ENCODE data around the gene PAX7. TPM values are rescaled to one million over a fixed set of nuclear protein-coding genes. Genes with fewer than 3 reads are reported as not detected.

Gene PAX7
- total RNA-seq, 4 donors from 2014 or later, result not detected

DNA sequence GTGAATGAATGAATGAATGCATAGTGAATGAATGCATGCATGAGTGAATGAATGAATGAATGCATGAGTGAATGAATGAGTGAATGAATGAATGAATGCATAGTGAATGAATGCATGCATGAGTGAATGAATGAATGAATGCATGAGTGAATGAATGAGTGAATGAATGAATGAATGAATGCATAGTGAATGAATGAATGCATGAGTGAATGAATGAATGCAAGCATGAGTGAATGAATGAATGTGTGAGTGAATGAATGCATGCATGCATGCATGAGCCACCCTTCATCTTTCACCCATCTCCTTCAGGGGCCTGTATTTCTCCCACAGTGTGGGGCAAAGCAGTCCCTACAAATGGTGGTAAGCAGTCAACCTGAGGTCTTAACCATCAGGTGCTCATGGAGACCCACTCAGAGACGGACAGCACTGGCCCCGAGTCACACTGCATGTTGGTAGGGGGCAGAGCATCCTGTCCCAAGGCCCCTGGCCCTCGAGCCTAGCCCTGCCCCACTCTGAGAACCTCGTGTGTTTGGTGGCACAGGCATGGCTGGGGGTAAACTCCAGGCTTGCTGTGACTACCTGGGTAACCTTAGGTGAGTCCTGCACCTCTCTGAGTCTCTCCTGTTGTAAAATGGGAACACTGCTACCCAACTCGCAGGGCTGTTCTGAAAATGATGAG lies 28.0 kb upstream of the PAX7 start:
- H3K27ac ChIP-seq, result no peak overlapping the region
- H3K27me3 ChIP-seq, result peaks cover 0 to 81% (median 0%) of the 10 kb centered on the region in 4 donors
- H3K4me3 ChIP-seq, result no peak overlapping the region
- H3K4me1 ChIP-seq, result peaks cover 0 to 5% (median 0%) of the 10 kb centered on the region in 3 donors
- H3K36me3 ChIP-seq, result no peaks in the 10 kb centered on the region
- H3K9me3 ChIP-seq, result no peaks in the 10 kb centered on the region
- intact Hi-C loops (cut with DNase I), result no loop called here
- TF ChIP-seq, protein P1, sequence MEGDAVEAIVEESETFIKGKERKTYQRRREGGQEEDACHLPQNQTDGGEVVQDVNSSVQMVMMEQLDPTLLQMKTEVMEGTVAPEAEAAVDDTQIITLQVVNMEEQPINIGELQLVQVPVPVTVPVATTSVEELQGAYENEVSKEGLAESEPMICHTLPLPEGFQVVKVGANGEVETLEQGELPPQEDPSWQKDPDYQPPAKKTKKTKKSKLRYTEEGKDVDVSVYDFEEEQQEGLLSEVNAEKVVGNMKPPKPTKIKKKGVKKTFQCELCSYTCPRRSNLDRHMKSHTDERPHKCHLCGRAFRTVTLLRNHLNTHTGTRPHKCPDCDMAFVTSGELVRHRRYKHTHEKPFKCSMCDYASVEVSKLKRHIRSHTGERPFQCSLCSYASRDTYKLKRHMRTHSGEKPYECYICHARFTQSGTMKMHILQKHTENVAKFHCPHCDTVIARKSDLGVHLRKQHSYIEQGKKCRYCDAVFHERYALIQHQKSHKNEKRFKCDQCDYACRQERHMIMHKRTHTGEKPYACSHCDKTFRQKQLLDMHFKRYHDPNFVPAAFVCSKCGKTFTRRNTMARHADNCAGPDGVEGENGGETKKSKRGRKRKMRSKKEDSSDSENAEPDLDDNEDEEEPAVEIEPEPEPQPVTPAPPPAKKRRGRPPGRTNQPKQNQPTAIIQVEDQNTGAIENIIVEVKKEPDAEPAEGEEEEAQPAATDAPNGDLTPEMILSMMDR (IDR thresholded peaks at IDR 0.05), result no peak
- no peak for TF ChIP-seq POLR2A (IDR thresholded peaks at IDR 0.05)
- WGBS, 2 donors, result no CpG with 5 or more reads among the region's 5 CpGs
- no peak for DNase-seq

GRCh38 chr1:18603212-18603852 lies 27.3 kb upstream of the PAX7 start:
- DNase-seq, result no peak
- H3K4me1 ChIP-seq, result peaks cover 0 to 5% (median 0%) of the 10 kb centered on the region in 3 donors
- intact Hi-C loops (cut with DNase I), result no loop called here
- no peaks in the 10 kb centered on the region for H3K9me3 ChIP-seq
- H3K27me3 ChIP-seq, result peaks cover 0 to 82% (median 0%) of the 10 kb centered on the region in 4 donors
- no peak for TF ChIP-seq POLR2A (IDR thresholded peaks at IDR 0.05)
- TF ChIP-seq, protein P1 (IDR thresholded peaks at IDR 0.05), result no peak
- WGBS, 2 donors, result 59 to 61% methylated on average over 4 to 7 of the region's 13 CpGs
- H3K27ac ChIP-seq, result no peak overlapping the region
- no peak overlapping the region for H3K4me3 ChIP-seq
- H3K36me3 ChIP-seq, result no peaks in the 10 kb centered on the region

DNA sequence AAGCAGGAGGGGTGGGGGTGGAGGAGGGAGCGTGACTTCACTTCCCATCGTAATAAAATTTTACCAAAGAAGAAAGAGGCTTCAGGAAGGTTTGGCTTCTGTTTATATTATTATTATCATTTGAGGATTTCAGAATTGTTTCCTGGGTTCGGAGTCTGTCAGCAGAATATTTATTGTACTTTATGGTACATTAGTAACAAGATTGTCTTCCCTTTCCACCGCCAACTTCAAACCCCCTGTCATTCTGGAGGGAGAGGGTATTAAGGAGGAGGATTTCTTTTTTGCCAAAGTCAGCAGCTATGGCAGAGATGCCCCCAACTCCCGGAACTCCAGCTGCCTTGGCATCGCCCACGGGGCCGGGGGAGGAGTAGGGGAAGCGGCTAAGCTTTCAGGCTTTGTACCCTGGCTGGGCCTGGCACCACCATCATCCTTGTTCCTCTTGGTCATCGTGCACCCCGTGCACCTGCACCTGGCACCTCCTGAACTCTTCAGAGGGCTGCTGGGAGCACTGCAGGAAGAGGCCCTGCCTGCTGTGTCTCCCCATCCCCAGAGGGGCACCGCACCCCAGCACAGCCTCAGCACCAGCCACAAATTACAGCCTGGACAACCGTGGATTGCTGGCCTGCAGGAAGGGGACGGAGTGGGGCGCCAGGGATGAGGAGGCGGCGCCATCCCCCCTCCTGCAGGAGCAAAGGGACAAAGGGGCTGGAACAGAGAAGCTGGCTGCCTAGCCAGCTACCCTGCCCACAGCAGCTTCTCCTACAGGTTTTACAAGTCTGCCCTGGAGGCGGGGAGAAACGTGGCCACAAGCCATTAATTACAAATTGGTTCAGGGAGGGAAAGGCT lies 24.0 kb upstream of the PAX7 start:
- intact Hi-C loops (cut with DNase I), result no loop called here
- peaks cover 0 to 93% (median 0%) of the 10 kb centered on the region in 4 donors for H3K27me3 ChIP-seq
- 59 to 83% methylated on average over 7 to 17 of the region's 19 CpGs for WGBS, 2 donors
- DNase-seq, result no peak
- H3K27ac ChIP-seq, result no peak overlapping the region
- peaks cover 0 to 5% (median 0%) of the 10 kb centered on the region in 3 donors for H3K4me1 ChIP-seq
- no peak overlapping the region for H3K4me3 ChIP-seq
- H3K36me3 ChIP-seq, result no peaks in the 10 kb centered on the region
- no peaks in the 10 kb centered on the region for H3K9me3 ChIP-seq
- TF ChIP-seq, protein P1 (IDR thresholded peaks at IDR 0.05), result no peak
- no peak for TF ChIP-seq POLR2A (IDR thresholded peaks at IDR 0.05)

DNA sequence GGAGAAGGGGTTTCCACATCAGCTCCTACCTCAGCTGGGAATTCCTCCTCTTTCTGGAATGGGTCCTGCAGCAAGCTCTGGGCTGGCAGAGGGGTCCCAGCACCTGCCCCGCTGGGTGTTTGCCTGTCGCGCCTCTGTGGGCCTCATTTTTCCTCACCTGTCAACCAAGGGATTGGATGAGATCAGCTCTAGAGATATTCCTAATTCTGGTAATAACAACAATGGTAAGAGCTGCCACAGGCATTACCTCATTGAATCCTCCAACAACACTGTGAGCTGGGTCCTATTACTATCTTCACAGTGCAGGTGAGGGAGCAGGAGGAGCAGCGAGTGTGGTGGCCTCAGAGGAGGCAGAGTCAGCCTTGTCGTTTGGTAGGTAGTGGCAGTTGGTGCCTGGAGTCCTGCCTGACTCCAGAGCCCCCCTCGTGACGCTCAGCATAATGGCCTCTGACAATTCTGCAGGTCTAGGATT lies 23.3 kb upstream of the PAX7 start:
- peaks cover 0 to 94% (median 0%) of the 10 kb centered on the region in 4 donors for H3K27me3 ChIP-seq

More for the DNA sequence above, 23.3 kb upstream of the PAX7 start:
- DNase-seq, result no peak
- TF ChIP-seq, protein P1 (IDR thresholded peaks at IDR 0.05), result no peak
- no peak for TF ChIP-seq POLR2A (IDR thresholded peaks at IDR 0.05)
- peaks cover 0 to 5% (median 0%) of the 10 kb centered on the region in 3 donors for H3K4me1 ChIP-seq
- WGBS, 2 donors, result 56% methylated on average over 5 to 7 of the region's 7 CpGs
- H3K9me3 ChIP-seq, result no peaks in the 10 kb centered on the region
- no peak overlapping the region for H3K27ac ChIP-seq
- intact Hi-C loops (cut with DNase I), result no loop called here
- no peaks in the 10 kb centered on the region for H3K36me3 ChIP-seq
- H3K4me3 ChIP-seq, result no peak overlapping the region
